Anterior cingulate cortex (tissue), 58 donors: ENCODE measurements around the gene ST3GAL5.
A peak's percentile ranks its signal among the peaks of the same experiment; 100 is the strongest.

Experiments
- DNase-seq, 58 donors: peaks; one replicate each; lab custom pipeline; 2025; lab: John Stamatoyannopoulos, UW

ST3GAL5 gene

DNA sequence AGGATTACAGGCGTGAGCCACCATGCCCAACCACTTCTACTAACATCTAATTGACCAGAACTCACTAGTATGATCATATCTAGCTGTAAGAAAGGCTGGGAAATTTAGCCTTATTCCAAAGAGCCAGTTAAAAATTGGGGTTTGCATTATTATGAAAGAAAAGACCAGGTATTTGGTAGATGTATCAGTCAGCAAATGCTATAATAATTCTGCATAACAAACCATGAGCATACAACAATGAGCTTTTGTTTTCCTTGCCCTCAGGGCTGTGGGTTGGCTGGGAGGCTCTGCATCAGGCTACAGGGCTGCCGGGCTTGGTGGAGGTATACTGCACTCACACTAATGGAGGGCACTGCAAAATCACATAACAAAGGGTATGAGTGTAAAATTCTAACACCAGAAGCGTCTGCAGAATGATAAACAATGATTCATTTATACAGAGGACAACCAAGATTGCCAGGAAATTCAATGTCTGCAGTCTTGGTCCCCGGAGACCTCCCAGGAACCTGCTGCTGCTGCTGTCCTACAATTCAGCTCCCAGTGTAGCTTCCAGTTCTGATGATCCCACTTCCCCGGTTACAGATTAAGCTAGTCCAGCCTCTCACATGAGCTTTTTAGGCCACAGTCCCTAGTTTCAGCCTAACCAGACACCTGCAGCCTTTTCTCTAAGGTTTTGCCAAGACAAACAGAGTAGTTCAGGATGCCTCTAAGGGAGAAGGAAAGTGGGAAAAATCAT, 32.2 kb upstream of the ST3GAL5 start:
- peak in 7 of 58 donors; percentile 9 to 58 (median 34) for DNase-seq

DNA sequence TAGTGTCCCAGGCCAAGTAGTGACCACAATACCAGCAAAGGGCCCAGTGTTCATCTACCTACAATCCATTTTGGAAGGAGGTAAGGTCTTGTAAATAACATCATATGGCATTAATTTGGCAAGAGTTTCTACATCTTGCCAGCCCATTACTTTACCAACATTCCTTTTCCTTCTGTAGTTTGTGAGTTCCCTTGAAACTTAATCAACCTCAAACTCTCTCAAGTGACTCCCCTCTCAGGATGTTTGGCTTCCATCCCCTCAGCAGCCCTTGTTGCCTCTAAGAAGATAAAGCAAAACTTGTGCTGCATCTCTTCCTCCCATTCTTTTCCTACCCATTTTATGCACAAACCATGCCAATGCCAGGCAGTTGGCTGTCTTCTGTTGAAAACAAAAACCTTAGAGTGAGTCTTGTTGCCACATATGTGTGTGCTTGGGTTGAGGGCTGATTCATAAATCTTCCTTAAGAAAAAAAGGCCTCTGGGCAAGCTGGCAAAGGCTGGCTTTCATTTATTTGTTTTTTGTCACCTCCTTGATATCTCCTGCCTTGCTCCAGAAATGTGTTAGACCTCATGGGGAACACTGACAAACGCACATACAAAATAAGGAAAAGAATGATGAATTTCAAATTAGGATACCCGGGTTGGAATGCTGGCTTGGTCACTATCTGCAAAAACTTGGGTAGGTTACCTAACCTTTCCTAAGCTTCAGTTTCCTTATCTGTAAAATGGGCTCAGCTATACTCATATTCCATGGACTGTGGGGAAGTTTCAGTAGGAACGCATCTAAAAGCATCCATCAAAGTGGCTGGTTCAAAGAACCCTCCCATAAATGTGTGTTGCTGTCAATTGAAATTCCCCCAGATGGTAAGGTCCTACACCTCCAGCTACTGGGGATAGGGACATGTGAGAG, 29.4 kb upstream of the ST3GAL5 start:
- DNase-seq = no peak

DNA sequence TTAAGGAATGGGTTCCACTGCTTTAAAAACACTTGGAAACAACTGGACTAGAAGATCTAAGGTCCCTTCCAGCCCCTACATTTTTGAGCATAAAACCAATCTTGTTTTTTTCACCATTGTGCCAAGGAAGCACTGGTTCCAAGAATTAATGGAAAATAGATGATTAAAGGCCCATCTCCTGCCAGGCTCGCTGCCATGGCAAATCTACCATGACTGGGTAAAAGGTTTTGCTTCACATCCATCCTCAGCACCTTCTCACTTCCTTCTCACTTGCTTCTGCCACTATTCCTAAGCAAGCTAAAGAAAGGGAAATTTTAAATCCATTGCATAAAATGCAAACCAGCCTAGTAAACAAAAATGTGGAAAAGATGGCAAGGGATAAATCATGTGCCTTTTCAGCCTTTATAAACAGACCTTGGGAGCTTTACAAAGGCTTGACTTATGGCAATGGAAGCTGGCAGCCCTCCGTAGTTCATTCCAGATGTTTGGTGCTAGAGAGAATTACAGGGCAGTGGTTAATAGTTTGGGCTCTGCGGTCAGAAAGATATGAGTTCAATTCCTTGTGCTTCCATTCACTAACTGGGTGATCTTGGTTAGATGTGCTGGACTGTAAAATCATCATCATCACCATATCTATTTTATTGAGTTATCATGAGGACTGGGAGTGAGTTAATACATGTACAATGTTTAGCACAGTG, 27.0 kb upstream of the ST3GAL5 start:
- peak in 2 of 58 donors; percentile 26 to 34 for DNase-seq

DNA sequence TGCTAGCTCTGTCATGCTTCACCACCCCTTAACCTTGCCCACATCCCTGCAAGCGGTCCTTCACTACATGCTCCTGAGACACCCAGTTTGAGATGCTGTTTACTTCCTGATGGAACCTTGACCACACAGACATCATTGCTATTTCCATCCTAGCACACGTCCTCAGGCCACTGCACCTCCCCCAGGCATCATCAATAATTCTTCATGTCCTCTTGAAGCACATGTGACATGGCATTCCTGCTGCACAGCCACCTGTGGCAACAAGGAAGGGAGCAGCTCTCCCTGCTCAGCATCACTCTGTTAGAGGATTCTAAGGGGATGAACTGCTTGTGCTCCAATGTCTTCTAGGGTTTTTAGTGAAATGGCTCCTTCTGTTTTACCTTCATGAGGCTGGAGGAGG, 26.1 kb upstream of the ST3GAL5 start:
- no peak for DNase-seq

DNA sequence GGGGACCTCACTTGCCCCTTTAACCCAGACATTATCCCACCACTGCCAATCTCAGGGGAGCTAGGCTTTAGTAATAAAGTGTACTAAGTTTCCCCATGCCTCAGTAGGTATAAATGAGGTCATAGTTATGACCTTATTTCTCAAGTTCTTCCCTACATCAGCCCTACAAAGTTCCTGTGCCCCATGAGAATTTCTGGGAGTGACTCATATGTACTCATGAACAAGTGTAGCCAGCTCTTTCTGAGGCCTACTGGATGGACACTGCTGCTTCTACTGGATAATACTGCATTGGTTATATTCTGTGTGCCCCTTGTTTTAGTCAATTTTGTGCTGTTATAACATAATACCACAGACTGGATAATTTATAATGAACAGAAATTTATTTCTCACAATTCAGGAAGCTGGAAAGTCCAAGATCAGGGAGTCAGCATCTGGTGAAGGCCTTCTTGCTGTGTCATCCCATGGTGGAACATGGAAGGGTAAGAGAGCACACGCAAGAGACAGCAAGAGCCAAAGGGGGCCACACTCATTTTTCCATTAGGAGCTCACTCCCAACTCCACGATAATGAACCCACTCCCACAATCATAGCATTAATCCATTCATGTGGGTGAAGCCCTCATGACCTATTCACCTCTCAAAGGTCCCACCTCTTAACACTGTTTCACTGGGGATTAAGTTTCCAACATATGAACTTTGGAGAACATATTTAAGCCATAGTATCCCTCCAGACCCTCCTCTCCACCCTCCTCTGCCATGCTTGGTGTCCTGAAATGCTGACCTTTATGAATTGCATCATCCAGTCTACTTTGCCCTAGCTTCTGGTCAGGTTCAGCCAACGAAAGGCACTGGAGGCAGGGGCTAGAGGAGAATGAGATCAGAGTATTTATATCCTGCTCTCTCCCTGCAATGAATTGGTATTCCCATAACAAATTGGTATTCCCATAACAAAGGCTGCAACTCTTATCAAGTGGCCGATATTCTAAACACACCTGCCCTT, 25.4 kb upstream of the ST3GAL5 start:
- DNase-seq = no peak

DNA sequence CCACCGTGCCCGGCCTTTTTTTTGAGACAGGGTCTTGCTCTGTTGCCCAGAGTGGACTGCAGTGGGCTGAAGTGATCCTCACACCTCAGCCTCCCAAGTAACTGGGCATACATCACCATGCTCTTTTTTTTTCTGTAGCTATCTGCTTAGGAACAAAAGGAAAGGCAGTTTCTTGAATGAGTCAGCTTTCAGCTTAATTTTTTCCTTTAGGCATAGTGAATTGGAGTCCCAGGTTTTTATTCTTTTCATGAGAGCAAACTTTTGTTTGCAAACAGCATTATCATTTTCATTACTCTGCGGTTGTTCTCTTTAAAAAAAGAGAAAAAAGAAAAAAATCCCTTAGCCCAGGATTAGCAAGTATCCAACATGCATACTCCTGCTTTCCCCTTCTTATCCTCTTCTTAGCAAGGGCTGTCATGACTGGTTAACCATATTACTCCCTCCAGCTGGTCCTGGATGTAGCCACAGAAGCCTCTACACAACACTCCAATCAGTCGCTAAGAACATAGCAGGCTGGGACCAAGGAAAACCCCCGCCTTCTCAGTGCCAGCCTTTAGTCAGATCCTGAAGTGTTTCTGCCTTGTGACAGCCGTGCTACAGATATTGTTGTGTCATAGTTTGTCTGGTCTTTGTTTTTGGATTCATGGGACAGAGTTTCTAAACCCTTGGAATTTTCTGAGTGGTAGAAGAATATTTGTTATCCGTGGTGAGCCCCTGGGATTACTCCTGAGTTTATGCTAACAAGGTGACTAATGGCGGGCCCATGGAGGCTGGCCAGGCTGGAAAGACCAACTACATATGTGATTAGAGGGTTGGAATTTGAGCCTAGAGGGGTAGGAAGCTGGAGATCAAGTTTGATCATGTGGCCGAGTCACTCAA, 23.3 kb upstream of the ST3GAL5 start:
- DNase-seq = peak in 5 of 58 donors; percentile 15 to 23 (median 23)

DNA sequence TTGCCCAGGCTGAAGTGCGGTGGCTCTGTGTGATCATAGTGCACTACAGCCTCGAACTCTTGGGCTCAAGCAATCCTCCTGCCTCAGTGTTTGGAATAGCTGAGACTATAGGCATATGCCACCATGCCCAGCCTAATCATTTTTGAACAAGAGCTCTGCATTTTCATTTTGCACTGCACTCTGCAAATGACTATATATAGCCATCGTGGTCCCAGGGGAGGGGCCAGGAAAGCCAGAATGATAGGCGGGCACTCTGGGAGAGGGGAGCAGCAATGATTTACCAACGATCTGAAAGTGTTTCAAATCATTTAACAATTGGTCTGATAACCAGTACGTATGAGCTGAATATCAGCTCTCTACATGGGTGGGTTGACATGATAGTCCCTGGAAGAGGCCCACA, 22.3 kb upstream of the ST3GAL5 start:
- no peak for DNase-seq

DNA sequence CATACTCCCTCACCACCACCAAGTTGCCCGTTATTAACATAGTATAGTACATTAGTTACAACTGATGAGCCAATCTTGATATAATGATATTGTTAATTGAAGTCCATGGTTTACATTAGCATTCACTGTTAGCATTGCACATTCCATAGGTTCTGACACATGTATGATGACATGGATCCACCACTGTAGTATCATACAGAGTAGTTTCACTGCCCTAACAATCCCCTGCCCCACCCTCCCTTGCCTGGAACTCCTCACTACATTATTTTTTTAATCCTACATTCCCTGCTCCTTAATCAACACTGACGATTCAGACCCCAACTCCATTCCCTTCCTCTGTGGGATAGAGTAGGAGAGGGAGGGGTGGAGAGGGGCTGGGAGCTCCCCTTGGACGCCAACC, 20.2 kb upstream of the ST3GAL5 start:
- no peak for DNase-seq

DNA sequence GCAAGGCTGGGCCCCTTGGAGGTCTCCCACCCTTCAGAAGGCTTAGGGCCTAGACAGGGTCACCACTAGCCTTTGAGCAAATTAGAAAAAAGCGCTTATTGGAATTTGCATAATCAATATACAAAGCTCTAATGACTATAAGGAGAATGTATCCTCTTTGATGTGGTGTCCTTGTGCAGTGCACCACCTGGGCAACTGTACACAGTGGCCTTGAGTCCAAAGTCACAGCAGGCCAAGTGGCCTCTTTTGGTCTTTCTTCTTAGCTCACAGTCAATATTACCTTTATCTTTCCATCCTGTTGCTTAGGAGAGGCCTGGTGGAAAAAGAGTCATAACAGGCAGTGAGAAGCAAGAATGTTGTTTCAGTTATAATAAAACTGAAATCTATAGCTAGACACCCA, 19.7 kb upstream of the ST3GAL5 start:
- no peak for DNase-seq

DNA sequence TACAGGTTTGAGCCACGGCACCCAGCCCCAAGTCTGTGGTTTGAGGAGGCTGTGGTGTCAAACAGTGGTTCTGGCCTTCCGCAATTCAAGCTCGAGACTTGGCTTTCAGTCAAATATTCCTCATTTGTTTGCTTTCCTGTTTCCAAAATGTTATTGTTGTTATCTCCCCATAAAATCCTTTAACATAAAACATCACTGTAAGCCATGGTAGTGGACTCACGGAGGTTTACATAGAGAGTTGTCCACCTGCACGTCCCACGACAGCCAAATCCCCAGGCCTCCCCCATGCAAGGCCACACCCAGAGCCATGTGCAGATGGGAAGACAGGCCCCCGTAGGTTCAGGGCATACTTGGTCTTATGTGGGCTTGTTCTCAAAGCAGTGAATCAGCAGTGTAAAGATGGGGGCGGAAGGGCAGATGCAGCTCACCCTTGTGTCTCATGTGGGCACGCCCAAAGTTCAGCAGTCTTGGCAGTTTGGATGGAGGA, 18.9 kb upstream of the ST3GAL5 start:
- no peak for DNase-seq

DNA sequence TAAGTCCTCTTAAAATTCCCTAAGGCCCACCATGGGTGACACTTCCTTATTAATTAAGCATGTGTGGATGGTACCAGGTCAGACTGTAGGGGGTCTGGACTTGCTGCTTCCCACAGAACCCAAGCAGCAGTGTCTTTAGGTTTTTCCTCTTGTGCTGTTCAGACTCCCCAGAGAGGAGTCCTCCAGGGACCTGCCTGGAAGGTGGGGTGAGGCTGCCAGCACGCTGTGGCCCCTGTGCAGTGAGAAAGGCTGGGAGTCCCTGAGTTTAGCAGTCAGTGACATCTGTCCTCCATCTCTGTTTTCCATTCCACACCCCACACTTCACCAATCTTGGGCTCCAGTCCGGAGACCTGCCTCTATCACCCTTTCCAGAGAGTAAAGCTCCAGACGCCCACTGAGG, 18.0 kb upstream of the ST3GAL5 start:
- no peak for DNase-seq

DNA sequence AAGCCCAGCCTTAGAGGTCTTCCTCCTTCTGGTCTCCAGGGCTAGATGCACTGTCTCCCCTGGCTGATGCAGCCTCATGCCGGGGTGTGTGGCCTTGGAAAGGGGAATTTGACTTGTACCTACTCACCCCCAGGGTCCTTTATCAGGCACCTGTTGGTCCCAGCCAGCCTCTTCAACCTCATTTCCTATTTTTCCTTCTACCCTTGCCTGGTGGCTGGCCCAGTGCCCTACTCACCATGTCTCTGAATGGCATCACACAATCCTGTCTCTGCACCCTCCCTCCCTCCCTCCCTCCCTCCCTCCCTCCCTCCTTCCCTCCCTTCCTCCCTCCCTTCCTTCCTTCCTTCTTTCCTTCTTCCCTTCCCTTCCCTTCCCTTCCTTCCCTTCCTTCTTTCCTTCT, 17.1 kb upstream of the ST3GAL5 start:
- DNase-seq = peak in 3 of 58 donors; percentile 10 to 39 (median 17)

DNA sequence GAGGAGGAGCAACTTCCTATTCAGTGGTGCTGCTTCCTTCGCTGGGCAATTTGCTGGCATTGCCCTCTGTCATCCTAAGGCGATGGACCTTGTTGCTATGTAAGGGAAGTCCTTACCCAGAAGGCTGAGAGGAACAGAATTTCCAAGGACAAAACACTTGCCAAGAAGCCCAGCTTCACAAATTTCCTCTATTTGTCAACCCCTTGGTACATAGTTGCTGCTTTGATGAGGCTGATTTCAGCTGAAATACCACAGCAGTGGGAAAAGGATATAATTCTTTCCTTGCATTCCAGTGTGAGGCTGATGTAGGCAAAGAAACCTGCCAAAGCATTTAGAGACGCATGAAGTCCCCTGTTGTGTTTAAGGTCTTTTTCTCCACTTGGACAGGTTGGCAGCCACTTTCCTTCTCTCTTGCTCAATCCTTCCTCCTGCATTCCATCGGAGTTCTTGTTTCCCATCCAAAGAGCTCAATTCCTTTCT, 16.4 kb upstream of the ST3GAL5 start:
- peak in 35 of 58 donors; percentile 12 to 72 (median 35) for DNase-seq

DNA sequence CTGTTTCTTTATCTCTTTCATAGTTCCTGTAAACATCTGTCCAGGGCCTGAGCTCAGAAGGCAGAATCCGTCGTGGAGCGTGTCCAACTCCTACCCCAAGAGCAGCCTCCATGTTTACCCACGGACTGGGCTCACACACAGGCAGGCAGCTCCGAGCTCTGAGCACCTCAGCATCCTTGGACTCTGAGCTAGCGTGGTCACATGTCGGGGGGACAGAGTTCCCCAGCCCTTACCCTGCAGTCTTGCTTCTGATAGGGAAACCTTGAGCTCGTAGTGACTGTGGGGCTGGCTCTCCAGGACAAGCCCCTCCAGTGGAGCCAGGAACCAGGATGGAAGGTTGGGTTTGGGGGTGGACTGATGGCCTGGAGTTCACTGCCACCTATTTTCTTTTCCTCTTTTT, 15.1 kb upstream of the ST3GAL5 start:
- DNase-seq = no peak

DNA sequence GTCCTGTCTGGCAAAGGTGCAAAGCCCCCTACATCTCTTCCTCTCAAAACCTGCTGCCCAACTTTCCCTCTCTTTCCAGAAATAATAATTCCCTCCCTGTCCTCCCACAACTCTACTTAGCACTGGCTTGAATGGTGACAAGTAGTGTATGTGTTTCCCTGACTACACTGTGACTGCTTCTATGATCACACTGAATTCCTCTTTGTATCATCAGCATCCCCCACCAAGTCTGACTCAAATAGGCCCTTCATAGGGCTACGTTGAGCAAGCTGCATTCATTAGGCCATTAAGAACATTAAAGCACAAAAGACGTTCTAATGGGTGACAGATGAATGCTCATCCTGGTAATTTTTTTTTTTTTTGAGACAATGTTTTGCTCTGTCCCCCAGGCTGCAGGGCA, 13.7 kb upstream of the ST3GAL5 start:
- DNase-seq = peak in 29 of 58 donors; percentile 10 to 89 (median 47)

DNA sequence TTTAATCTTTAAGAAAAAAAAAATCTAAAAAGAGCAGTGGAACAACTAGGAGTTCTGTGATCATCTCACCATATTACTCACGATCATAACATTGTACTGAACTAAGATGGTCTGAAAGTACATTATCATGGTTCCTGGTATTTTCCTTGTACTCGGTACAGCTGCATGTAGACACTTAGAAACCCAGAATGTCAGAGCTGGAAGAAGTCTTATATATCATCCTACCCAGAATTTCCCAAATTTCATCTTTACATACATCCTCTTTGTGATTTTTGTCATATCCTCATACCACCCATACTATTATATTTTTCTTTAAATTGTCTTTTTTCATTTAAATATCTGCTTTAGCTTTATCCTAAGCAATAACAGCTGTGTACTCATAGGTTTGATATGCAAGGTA, 12.4 kb upstream of the ST3GAL5 start:
- no peak for DNase-seq

DNA sequence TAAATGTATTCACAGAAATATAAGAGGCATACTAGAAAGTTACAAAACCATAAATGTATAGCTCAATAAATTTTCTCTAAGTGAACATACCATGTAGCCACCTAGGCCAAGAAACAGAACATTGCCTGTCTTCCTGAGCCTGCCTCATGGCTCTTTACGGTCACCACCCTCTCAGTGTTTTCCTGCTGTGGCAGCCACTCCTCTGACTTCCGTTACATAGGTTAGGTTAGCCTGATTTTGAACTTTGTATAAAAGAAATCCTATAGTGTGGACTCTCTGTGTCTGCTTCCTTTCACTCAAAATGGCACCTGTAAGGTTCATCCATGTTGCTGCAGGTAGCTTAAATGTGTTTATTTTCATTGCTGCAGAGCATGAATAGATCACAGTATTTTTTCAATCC, 11.6 kb upstream of the ST3GAL5 start:
- DNase-seq = no peak

DNA sequence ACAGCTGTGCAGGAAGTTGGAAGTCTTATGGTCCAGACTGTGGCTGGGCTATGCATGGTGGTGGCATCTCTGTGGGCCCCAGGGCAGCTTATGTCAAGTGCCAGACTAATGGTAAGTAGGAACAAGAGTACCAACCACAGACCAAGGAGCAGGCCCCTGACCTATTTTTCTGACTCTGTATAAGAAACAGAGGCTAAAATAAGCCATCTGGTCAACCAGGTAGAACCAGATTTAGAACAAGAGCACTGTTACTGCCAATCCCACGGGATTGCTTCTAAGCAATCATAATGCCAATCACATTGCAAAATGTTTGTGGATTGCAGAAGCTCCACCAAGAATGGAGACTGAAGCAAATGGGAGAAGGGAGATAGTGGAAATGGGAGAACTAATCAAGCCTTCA, 11.1 kb upstream of the ST3GAL5 start:
- no peak for DNase-seq

DNA sequence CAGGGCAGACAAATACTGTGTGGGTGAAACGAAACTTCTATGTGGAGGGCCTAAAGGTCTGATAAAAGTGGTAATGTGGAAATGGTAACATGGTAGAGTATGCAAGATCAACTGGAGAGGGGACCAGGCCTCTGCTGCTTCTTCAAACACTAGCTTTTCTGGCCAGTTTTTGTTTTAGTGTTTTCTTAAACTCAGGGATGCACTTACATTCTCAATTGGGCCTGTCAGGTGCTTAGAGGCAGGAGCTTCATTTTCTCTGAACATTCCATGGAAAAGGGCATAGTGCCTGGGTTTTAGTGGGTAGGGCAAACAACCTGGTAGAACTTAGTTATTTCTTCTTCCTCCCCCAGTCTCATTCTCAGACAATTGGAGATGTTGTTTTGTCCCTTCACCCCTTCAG, 10.5 kb upstream of the ST3GAL5 start:
- no peak for DNase-seq
